Neutrophil (primary cell): ENCODE results near the gene PHC3.

Experiments used
- H3K27ac ChIP-seq: fragments of 200-600 bp; sonication (generic); 2 replicates; pipeline ENCODE4 v1.5.1; 2016; ENCODE audit warnings: mild to moderate bottlenecking, moderate library complexity
- H3K27me3 ChIP-seq: fragments of 200-600 bp; sonication (generic); 2 replicates; pipeline ENCODE4 v1.6.0; 2016; ENCODE audit warnings: mild to moderate bottlenecking
- H3K36me3 ChIP-seq: fragments of 200-600 bp; sonication (generic); 2 replicates; pipeline ENCODE4 v1.5.1; 2017
- H3K4me1 ChIP-seq, 2 experiments: fragments of 200-600 bp in 1 of 2; sonication (generic) in 1 of 2; 1 replicate in 1 of 2; 2 replicates in 1 of 2; pipeline versions ENCODE4 v1.5.1 to v1.6.1; 2013 to 2016; ENCODE audit warnings: low read depth in 1 of 2, low read length in 1 of 2, mild to moderate bottlenecking in 1 of 2, moderate library complexity in 1 of 2; ENCODE audit not compliant: control insufficient read depth in 1 of 2, insufficient read depth in 1 of 2
- H3K4me3 ChIP-seq, 2 experiments: fragments of 200-600 bp in 1 of 2; sonication (generic) in 1 of 2; 1 replicate in 1 of 2; 2 replicates in 1 of 2; pipeline ENCODE4 v1.5.1; 2013 to 2016; ENCODE audit warnings: low read depth in 1 of 2, low read length in 1 of 2, mild to moderate bottlenecking in 1 of 2, moderate library complexity in 1 of 2
- H3K9me3 ChIP-seq: fragments of 200-600 bp; sonication (generic); 2 replicates; pipeline ENCODE4 v1.5.1; 2016
- CTCF ChIP-seq: fragments of 200-600 bp; sonication (generic); IDR thresholded peaks from 2 replicates; pipeline ENCODE4 v1.5.1; 2016; ENCODE audit warnings: antibody characterized with exemption

The PHC3 gene

DNA sequence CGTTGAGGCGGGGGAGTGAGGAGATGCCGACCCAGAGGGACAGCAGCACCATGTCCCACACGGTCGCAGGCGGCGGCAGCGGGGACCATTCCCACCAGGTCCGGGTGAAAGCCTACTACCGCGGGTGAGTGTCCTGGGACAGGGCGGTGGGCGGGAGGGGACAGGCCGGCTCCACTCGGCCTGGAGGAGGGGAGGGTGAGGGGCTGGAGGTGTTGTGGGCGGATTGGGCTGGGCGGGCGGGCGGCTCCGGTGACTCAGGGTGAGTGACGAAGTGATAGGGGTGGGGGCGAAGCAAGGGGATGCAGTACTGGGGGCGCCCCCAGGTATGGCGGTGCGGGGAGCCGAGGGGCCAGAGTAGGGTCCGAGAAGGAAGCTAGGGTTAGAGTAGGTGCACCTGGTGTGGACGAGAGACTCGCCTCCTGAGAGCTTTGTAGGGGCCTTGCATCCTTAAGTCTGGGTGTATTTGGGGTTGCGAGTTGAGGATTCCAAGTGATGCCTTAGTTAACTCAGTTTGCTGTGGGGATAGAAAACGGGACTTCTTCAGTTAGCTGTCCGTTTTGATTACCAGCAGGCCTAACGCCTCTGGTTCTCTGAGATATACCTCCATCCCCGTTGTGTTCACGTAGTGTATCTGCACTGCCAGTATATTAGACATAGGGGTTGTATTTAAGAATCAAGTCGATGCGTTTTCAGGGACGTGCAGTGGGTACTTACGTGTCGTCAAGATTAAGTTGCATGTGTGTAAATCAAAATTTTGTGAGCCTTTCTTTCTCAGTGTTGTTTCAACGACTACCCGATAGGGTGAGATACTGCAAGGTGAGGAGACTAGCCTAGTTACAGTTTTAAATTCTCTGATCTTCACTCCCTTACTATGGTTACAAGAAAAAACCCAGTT lies 41.4 kb upstream of the PHC3 start:
- Histone ChIP-seq H3K4me3 (peak overlapping the region; percentile 72 to 82), H3K27ac (peak overlapping the region; percentile 42), H3K36me3 (no peaks in the 10 kb centered on the region), H3K4me1 (peaks cover 13 to 15% of the 10 kb centered on the region in 2 experiments), H3K27me3 (no peaks in the 10 kb centered on the region), H3K9me3 (no peaks in the 10 kb centered on the region)
- TF ChIP-seq CTCF: no peak

DNA sequence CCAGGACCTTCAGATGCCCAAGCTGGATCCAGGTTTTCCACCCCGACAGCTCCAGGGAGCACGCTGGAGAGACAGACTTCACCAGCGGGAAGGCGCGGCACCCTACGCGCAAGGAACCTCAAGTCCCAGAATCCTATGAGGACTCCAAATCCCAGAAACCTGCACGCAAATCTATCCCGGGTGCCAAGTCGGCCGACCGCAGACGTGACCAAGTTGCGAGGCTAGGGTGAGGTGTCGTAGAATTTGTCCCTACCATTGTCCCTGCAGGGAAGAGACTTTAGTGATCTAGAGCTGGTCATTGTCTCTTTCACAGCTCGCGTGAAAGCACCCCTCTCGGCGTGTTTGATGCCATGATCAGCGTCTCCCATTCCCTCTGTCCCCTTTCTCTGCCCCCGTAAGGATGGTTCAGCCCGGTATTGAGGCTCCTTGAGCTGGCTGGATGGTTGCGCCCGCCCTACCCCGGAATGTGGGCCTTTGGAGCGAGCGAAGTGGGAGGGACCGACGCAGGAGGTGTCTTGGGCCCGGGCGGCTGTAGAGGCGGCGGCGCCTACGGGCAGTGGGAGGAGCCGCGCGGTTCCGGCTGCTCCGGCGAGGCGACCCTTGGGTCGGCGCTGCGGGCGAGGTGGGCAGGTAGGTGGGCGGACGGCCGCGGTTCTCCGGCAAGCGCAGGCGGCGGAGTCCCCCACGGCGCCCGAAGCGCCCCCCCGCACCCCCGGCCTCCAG lies 40.6 kb upstream of the PHC3 start, which contains the start of gene PRKCI:
TSS of gene PRKCI (plus strand) at position 501 of the 723 bp plus-strand sequence. CDS start 246 bp downstream, outside the sequence.
- H3K4me3 ChIP-seq: peak within 1 kb of the TSS; percentile 72 to 82
- TF ChIP-seq CTCF: no peak
- no peaks in the 10 kb centered on the region for H3K36me3 ChIP-seq
- H3K4me1 ChIP-seq: peaks cover 12 to 15% of the 10 kb centered on the region in 2 experiments
- H3K27ac ChIP-seq: peak within 1 kb of the TSS; percentile 42
- no peaks in the 10 kb centered on the region for H3K27me3 ChIP-seq
- no peaks in the 10 kb centered on the region for H3K9me3 ChIP-seq

DNA sequence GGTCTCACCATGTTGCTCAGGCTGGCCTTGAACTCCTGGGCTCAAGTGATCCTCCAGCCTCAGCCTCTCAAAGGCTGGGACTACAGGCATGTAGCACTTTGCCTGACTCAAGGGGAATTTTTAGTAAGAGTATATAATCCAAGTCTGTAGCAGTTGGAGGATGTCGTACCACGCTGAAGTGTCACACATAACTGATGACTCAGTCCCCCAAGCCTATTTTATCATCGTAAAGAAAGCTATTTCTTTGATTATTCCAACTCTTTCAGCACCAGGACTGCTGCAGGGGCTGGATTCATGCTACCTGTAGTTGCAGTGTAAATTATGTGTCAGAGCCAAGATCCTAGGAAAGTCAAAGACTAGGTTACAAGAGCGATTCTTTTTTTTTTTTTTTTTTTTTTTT lies 39.3 kb upstream of the PHC3 start:
- peaks cover 12 to 15% of the 10 kb centered on the region in 2 experiments for H3K4me1 ChIP-seq
- H3K27me3 ChIP-seq: no peaks in the 10 kb centered on the region
- no peak for TF ChIP-seq CTCF
- no peak overlapping the region for H3K4me3 ChIP-seq
- no peaks in the 10 kb centered on the region for H3K36me3 ChIP-seq
- no peaks in the 10 kb centered on the region for H3K9me3 ChIP-seq
- no peak overlapping the region for H3K27ac ChIP-seq

- Histone ChIP-seq H3K4me1 (peaks cover 12 to 15% of the 10 kb centered on the region in 2 experiments), H3K4me3 (no peak overlapping the region), H3K9me3 (no peaks in the 10 kb centered on the region)
Measured at GRCh38 chr3:170219850-170220249, 38.3 kb upstream of the PHC3 start.

DNA sequence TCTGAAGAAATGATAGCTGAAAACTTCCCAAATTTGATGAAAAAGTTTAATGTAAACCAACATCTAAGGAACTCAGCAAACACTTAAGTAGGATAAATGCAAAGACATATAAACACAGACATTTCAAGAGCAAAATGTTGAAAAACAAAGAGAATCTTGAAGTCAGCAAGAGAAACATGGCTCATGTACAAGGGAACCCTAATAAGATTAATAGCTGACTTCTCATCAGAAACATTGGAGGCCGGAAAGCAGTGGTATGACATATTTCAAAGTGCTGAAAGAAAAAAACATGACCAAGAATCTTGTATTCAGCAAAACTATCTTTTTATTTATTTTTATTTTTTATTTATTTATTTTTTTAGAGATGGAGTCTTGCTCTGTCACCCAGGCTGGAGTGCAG lies 30.1 kb upstream of the PHC3 start:
- Histone ChIP-seq H3K27me3 (no peaks in the 10 kb centered on the region), H3K36me3 (no peaks in the 10 kb centered on the region), H3K9me3 (no peaks in the 10 kb centered on the region), H3K4me1 (peaks cover 0 to 9% of the 10 kb centered on the region in 2 experiments), H3K4me3 (no peak overlapping the region), H3K27ac (no peak overlapping the region)
- no peak for TF ChIP-seq CTCF

More at GRCh38 chr3:170219850-170220249, 38.3 kb upstream of the PHC3 start:
- Histone ChIP-seq H3K27me3 (no peaks in the 10 kb centered on the region), H3K36me3 (no peaks in the 10 kb centered on the region), H3K27ac (no peak overlapping the region)
- no peak for TF ChIP-seq CTCF
